Stromal cell of bone marrow (primary cell): Measurements from ENCODE around the gene PLEKHG4B.
"Not testable (repeated sequence)": the region's sequence is repeated elsewhere in the genome, so short reads cannot be mapped to it uniquely, and the experiment has no call there.

Experiments
- DNase-seq: peaks from one replicate; pipeline ENCODE4 v3.0.0-alpha.2; 2012; ENCODE audit warnings: low read depth

The PLEKHG4B gene, protein sequence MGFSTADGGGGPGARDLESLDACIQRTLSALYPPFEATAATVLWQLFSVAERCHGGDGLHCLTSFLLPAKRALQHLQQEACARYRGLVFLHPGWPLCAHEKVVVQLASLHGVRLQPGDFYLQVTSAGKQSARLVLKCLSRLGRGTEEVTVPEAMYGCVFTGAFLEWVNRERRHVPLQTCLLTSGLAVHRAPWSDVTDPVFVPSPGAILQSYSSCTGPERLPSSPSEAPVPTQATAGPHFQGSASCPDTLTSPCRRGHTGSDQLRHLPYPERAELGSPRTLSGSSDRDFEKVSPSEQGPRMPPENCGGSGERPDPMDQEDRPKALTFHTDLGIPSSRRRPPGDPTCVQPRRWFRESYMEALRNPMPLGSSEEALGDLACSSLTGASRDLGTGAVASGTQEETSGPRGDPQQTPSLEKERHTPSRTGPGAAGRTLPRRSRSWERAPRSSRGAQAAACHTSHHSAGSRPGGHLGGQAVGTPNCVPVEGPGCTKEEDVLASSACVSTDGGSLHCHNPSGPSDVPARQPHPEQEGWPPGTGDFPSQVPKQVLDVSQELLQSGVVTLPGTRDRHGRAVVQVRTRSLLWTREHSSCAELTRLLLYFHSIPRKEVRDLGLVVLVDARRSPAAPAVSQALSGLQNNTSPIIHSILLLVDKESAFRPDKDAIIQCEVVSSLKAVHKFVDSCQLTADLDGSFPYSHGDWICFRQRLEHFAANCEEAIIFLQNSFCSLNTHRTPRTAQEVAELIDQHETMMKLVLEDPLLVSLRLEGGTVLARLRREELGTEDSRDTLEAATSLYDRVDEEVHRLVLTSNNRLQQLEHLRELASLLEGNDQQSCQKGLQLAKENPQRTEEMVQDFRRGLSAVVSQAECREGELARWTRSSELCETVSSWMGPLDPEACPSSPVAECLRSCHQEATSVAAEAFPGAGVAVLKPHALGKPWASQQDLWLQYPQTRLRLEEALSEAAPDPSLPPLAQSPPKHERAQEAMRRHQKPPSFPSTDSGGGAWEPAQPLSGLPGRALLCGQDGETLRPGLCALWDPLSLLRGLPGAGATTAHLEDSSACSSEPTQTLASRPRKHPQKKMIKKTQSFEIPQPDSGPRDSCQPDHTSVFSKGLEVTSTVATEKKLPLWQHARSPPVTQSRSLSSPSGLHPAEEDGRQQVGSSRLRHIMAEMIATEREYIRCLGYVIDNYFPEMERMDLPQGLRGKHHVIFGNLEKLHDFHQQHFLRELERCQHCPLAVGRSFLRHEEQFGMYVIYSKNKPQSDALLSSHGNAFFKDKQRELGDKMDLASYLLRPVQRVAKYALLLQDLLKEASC (N-terminal part only)

DNA sequence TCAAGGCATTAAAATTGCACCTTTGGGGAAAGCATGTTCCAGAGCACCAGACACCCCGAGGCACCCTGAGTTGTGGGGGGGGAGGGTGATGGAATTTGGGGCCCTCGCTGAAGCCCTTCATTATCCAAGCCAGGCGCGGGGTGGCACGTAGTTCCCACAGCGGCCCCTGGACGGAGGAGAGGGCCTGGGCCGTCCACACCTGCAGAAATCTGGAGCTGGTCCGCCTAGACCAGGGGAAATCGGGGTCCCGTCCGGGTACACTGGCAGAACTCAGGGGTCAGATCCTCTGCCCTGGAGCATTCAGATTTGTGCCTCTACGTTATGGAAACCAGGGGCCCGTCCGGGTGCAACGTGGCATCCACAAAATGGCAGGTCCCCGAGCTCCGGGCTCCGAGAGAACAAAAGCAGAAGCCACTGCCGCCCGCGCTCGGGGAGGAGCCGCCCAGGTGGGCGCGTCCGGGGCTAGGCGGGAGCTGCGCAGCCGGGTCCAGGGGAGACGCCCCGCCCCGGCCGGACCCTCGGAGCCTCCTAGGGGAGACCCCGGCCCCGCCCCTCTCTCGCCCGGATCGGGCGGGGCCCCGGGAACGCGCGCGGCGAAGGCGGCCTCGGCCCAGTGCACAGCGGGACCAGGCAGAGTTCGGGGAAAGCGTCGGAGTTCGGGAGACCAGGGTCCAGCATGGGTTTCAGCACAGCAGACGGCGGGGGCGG lies at the start of gene PLEKHG4B:
TSS of gene PLEKHG4B (plus strand) at position 613 of the 708 bp plus-strand sequence. CDS start at position 677, 64 bp downstream.
- no peak for DNase-seq

DNA sequence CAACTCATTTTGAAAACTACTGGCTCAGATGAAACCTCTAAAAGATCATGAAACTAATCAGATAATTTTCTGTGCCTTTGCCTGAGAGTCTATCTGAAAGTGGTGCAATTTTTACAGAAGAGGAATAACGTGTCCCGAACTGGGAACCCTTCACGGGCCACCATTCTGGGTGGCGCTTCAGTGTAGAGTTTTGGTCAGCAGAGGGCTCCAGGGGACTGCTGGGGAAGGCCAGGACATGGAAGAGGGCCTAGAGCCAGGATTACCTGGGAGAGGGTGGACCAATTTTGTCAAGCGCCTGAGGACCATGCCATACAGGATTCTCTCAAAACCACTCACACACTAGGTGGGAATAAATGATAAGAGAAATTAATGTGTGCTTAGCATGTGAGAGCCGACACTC lies 49.7 kb upstream of the PLEKHG4B start:
- no peak for DNase-seq

DNA sequence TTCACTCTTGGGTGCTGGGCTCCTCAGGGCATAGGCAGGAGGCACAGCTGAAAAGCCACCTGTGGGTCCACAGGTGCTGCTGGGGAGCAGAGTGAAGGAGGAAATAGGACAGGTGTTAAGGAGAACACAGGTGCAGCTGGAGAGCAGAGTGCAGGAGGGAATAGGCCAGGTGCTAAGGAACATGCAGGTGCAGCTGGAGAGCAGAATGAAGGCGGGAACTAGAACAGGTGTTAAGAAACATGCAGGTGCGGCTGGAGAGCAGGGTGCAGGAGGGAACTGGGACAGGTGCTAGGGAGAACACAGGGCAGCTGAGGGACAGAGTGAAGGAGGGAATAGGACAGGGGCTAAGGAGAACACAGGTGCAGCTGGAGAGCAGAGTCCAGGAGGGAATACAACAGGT lies 43.8 kb upstream of the PLEKHG4B start:
- no peak for DNase-seq

- not testable (repeated sequence) for DNase-seq
These were observed 42.4 kb upstream of the PLEKHG4B start for GRCh38 chr5:49530-49929.

- no peak for DNase-seq
These were observed 41.9 kb upstream of the PLEKHG4B start for GRCh38 chr5:49953-50544.

- no peak for DNase-seq
These were observed 41.1 kb upstream of the PLEKHG4B start for GRCh38 chr5:50724-51499.

DNA sequence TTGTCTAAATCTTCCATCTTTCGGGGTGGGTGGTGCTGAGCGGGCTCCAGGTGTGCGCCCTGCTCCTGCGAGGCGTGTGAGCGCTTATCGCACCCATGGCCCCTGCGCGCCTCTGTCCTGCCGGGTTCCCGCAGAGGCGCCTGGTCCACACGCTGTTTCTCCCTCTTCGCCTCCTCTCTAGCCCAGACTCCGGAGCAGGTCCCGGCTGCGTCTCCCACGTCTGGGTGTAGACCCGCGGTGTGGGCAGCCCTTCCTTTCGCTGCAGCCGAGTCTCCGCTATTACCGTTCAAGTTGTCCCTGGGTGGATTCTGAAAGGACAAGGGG lies 40.5 kb upstream of the PLEKHG4B start:
- DNase-seq, result no peak

GRCh38 chr5:53381-54174 lies 38.4 kb upstream of the PLEKHG4B start:
- no peak for DNase-seq

DNA sequence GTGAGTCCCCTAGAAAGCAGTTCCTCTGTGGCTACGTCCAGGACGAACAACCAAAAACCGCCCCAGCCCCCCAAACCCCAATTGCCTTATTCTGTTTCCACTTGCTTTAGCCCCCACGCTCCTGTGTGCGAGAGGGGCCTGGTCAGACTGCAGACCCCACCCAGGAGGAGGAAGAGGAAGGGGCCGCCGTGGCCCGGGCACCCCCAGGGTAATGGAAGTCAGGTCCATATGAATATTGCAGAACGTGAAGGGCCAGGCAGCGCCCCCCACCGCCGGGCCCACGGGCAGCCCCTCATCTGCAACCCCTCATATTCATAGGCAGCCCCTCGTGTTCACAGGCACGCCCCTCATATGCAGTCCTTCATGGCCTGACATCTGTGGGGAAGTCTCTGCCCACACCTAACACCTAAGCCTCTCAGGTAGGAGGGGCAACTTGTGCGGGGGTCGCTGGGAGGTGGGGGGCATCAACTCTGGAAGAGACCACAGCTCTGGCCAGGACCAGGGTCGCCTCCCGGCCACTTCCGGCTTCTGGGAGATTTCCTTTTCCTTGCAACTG lies 37.7 kb upstream of the PLEKHG4B start:
- DNase-seq, result no peak

DNA sequence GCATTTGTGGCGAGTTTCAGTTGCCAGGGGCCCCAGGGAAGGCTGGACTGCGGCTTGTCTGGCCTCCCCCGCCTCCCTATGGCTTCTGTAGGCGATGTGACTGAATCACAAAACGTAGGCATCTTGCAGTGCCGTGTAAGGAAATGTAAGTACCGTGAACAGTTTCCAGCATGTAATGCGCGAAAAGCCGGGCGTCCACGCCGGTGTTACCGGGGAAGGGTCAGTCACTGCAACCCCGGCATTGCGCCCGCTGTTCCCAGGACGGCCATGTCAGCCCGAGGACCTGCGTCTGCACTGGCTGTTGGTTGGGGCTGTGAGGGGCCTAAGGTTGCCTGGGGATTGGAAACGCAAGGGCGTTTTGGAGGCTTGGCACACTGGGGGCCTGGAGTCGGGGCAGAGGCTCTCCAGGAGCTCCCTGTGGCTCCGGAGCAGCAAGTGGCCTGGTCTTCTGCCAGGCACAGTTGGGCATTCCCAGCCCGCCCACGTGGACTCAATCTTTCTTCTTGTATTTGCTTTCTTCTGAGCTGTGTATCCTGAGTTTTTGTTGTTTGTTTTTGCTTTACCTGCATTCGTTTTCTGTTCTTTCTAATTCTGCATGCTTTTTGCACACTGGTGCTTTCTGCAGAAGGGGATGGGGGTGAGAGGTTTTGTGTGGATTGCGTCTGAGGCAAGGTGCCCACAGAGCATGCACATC lies 36.9 kb upstream of the PLEKHG4B start:
- no peak for DNase-seq

DNA sequence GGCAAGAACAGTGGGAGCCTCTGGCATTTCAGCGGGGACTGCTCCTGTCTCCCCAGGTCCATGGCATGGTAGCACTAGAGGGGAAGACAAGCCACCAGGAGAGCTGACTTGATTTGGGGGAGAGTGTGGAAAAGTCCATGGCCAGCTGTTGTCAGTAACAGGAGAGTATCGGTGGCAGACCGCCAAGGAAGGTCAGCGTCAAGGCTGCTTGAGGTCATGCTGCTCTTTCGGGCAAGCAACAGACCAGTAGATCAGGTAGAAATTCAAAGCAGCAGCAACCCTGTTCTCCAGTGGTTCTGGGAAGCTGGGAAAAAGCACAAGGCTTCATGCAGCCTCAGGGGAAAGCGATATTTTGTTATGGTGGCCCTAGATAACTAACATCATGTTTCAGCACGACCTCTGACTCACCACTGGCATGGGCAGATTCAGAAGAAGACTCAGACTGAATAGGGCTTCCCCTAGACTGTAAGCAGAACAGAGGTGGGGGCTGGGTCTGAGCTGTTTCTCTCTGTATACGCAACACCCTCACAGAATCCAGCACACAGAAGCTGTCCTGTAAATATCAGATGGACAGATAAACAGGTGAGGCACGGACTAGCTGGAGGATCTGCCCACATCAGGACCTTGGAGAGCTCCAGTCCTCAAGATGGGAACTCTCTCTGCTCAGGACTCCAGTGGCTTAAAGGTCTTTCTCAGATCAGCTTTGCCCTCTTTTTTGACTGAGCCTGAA lies 35.2 kb upstream of the PLEKHG4B start:
- DNase-seq, result no peak

- DNase-seq, result not testable (repeated sequence)
These were observed 31.7 kb upstream of the PLEKHG4B start for GRCh38 chr5:60250-60649.

DNA sequence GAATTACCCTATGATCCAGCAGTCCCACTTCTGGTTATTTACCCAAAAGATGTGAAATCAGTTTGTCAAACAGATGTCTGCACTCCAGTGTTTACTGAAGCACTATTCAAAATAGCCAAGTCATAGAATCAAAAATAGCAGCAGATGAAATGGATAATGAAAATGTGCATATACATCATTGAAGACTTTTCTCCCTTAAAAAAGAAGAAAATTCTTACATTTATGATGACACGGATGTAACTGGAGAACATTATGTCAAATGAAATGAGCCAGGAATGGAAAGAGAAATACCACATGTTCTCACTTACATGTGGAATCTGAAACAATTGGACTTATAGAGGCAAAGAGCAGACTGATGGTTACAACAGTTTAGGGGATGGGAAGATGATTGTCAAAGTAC lies 21.5 kb upstream of the PLEKHG4B start:
- no peak for DNase-seq

DNA sequence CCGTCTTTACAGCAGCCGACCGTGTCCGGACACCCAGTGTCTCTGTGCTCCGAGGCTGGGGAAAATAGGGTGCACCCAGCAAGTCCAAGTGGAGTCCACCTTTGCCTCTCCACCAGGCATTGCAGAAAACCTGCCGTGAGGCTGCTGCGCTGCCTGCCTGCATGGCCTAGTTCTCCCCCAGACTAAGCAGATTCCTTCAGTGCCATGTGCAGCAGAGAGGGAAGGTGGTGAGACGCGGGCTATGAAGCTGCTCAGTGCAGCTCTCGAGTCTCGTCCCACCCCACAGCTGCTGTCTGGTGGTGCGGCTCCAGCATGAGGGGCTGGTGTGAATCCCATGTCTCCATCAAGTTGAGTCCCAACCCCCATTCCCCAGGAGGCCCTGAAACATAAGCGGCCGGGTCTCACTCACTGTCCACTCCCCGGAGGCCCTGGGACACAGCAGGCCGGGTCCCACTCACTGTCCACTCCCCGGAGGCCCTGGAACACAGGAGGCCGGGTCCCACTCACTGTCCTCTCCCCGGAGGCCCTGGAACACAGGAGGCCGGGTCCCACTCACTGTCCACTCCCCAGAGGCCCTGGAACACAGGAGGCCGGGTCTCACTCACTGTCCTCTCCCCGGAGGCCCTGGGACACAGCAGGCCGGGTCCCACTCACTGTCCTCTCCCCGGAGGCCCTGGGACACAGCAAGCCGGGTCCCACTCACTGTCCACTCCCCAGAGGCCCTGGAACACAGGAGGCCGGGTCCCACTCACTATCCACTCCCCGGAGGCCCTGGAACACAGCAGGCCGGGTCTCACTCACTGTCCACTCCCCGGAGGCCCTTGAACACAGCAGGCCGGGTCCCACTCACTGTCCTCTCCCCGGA lies 19.4 kb upstream of the PLEKHG4B start:
- DNase-seq, result not testable (repeated sequence)

DNA sequence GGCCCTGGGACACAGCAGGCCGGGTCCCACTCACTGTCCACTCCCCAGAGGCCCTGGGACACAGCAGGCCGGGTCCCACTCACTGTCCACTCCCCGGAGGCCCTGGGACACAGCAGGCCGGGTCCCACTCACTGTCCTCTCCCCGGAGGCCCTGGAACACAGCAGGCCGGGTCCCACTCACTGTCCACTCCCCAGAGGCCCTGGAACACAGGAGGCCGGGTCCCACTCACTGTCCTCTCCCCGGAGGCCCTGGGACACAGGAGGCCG lies 18.9 kb upstream of the PLEKHG4B start:
- not testable (repeated sequence) for DNase-seq

GRCh38 chr5:73768-74502 lies 18.0 kb upstream of the PLEKHG4B start:
- DNase-seq, result no peak
